K562 (cell line): ENCODE data around the gene KDM4C. TPM values are rescaled to one million over a fixed set of nuclear protein-coding genes. Genes with fewer than 3 reads are reported as not detected.

Experiments used
- ATAC-seq: fragments of 200-7000 bp; cut with Tn5 transposase; 3 replicates; pipeline ENCODE4 v1.9.1; 2020; ENCODE audit warnings: moderate library complexity
- BruUV-seq: library from RNA; stranded (reverse); fragments of 400-500 nt; replicated peaks from 2 replicates; lab custom pipeline; 2021; lab: Mats Ljungman, UMichigan
- CTCF ChIA-PET: fragments of 300-600 bp; formaldehyde crosslinking; extraction: SDS; loops from one replicate; lab custom pipeline; 2021; ENCODE audit warnings: low intra/inter-chr PET ratio; lab: Yijun Ruan, JAX
- POLR2A ChIA-PET: fragments of 300-600, 350-650 bp; sonication (Branson Sonifier 250); formaldehyde crosslinking; extraction: SDS; loops from one replicate; lab custom pipeline; 2021; ENCODE audit warnings: antibody characterized with exemption, inconsistent platforms; lab: Yijun Ruan, JAX
- DNase-seq, 4 experiments: peaks; one replicate each; pipeline versions ENCODE4 v3.0.0 to v3.0.0-alpha.2; 2011 to 2018; ENCODE audit warnings: low spot score in 3 of 4, mixed read lengths in 3 of 4; ENCODE audit errors: extremely low read depth in 1 of 4
- FAIRE-seq: peaks from 2 replicates; lab custom pipeline; 2011; peaks lifted over from hg19 to GRCh38; lab: Jason Lieb, UNC
- H2AFZ ChIP-seq: 2 replicates; pipeline ENCODE4 v1.6.0; 2011; ENCODE audit warnings: low read depth, low read length, control low read depth, inconsistent platforms
- H3K27ac ChIP-seq: fragments of 200-600 bp; 3 replicates; pipeline ENCODE4 v1.8.0; 2011; ENCODE audit warnings: low read depth, mild to moderate bottlenecking, control low read depth, inconsistent platforms, low read length, moderate library complexity, mixed read lengths; ENCODE audit errors: extremely low read depth
- H3K27me3 ChIP-seq, 2 experiments: fragments of 300-600 bp in 1 of 2; 2 replicates in 1 of 2; 3 replicates in 1 of 2; pipeline versions ENCODE4 v1.6.0 to v1.8.0; 2011; ENCODE audit warnings: inconsistent platforms in 2 of 2, low read length in 2 of 2, mild to moderate bottlenecking in 1 of 2, mixed read lengths in 1 of 2, moderate library complexity in 1 of 2; ENCODE audit not compliant: control insufficient read depth in 2 of 2, insufficient read depth in 2 of 2
- H3K36me3 ChIP-seq: fragments of 300-600 bp; 3 replicates; pipeline ENCODE4 v1.8.0; 2011; ENCODE audit warnings: mild to moderate bottlenecking, low read length, inconsistent platforms; ENCODE audit not compliant: control insufficient read depth, insufficient read depth
- H3K4me1 ChIP-seq, 2 experiments: fragments of 200-600 bp in 1 of 2; replicated peaks in 1 of 2; 2 replicates in 1 of 2; 3 replicates in 1 of 2; pipeline versions ENCODE4 v1.5.1 to v1.8.0; 2011; ENCODE audit warnings: inconsistent platforms in 2 of 2, low read length in 2 of 2, mild to moderate bottlenecking in 1 of 2, mixed read lengths in 1 of 2, moderate library complexity in 1 of 2; ENCODE audit not compliant: control insufficient read depth in 2 of 2, insufficient read depth in 2 of 2
- H3K4me2 ChIP-seq: 2 replicates; pipeline ENCODE4 v1.6.1; 2011; ENCODE audit warnings: low read length, control low read depth, inconsistent platforms, mixed read lengths; ENCODE audit not compliant: insufficient read depth
- H3K4me3 ChIP-seq: fragments of 200-600 bp; sonication (generic), shearing (Covaris generic); 2 replicates; pipeline ENCODE4 v1.5.1; 2016; ENCODE audit warnings: control low read depth, inconsistent platforms
- H3K79me2 ChIP-seq: fragments of 200-600 bp; 3 replicates; pipeline ENCODE4 v1.8.0; 2011; ENCODE audit warnings: low read length, inconsistent platforms; ENCODE audit not compliant: control insufficient read depth, insufficient read depth
- H3K9ac ChIP-seq, 2 experiments: 2 replicates each; pipeline versions ENCODE4 v1.6.0 to v1.6.1; 2011; ENCODE audit warnings: low read depth in 2 of 2, low read length in 2 of 2, control low read depth in 1 of 2, inconsistent platforms in 1 of 2, mild to moderate bottlenecking in 1 of 2, mixed read lengths in 1 of 2; ENCODE audit not compliant: insufficient read depth in 1 of 2
- H3K9me1 ChIP-seq: one replicate; pipeline ENCODE4 v1.6.0; 2011; ENCODE audit warnings: inconsistent platforms, mild to moderate bottlenecking, low read length, moderate library complexity; ENCODE audit not compliant: control insufficient read depth, insufficient read depth
- H3K9me3 ChIP-seq: replicated peaks from 2 replicates; pipeline ENCODE4 v1.5.1; 2011; ENCODE audit warnings: low read depth, low read length, inconsistent platforms; ENCODE audit not compliant: control insufficient read depth, insufficient read depth
- H4K20me1 ChIP-seq: replicated peaks from 2 replicates; pipeline ENCODE4 v1.6.1; 2011; ENCODE audit warnings: low read length, inconsistent platforms, mixed read lengths; ENCODE audit not compliant: control insufficient read depth, insufficient read depth
- BRCA1 ChIP-seq, 2 experiments: fragments of 450-650 bp in 1 of 2; sonication (generic) in 1 of 2; formaldehyde crosslinking in 1 of 2; IDR thresholded peaks; 2 replicates each; pipeline versions ENCODE4 v1.5.0 to v1.6.1; 2017 to 2020; ENCODE audit warnings: mild to moderate bottlenecking in 1 of 2, missing genetic modification reagents in 1 of 2
- GABPA ChIP-seq: fragments of 200-800 bp; sonication (Bioruptor generic); conservative IDR thresholded peaks from 2 replicates; pipeline ENCODE4 v1.6.1; 2016; ENCODE audit warnings: low read depth, missing genetic modification characterization, missing compliant biosample characterization
- GATAD2B ChIP-seq: fragments of 450-650 bp; IDR thresholded peaks from 2 replicates; pipeline ENCODE4 v1.6.1; 2017; ENCODE audit warnings: mild to moderate bottlenecking, borderline replicate concordance
- KDM1A ChIP-seq, 2 experiments: fragments of 450-650 bp; IDR thresholded peaks; 2 replicates each; pipeline ENCODE4 v1.6.1; 2016; ENCODE audit warnings: mild to moderate bottlenecking in 2 of 2
- MAFG ChIP-seq: fragments of 450-650 bp; conservative IDR thresholded peaks from 2 replicates; pipeline ENCODE4 v1.6.1; 2016; ENCODE audit warnings: missing genetic modification characterization, missing compliant biosample characterization
- MXI1 ChIP-seq: IDR thresholded peaks from 2 replicates; pipeline ENCODE4 v1.6.1; 2011; ENCODE audit warnings: low read depth, mild to moderate bottlenecking, improper control_type of control experiment, low read length
- MYBL2 ChIP-seq, 2 experiments: fragments of 450-650 bp in 1 of 2; sonication (generic) in 1 of 2; formaldehyde crosslinking in 1 of 2; IDR thresholded peaks; 2 replicates each; pipeline versions ENCODE4 v1.6.1 to v1.8.1; 2017 to 2022; ENCODE audit warnings: borderline replicate concordance in 1 of 2, inconsistent platforms in 1 of 2, low read depth in 1 of 2, mild to moderate bottlenecking in 1 of 2, missing genetic modification reagents in 1 of 2, moderate library complexity in 1 of 2
- PATZ1 ChIP-seq: fragments of 250-450 bp; sonication (Bioruptor Pico); IDR thresholded peaks from 2 replicates; pipeline ENCODE4 v1.5.0; 2020; ENCODE audit warnings: mild to moderate bottlenecking, borderline replicate concordance
- POLR2G ChIP-seq: fragments of 200-400 bp; formaldehyde crosslinking; IDR thresholded peaks from 2 replicates; pipeline ENCODE4 v1.6.1; 2017; ENCODE audit warnings: low read depth, mild to moderate bottlenecking, antibody characterized with exemption, low read length, moderate library complexity
- RBM34 ChIP-seq: fragments of 200-400 bp; formaldehyde crosslinking; IDR thresholded peaks from 2 replicates; pipeline ENCODE4 v1.6.1; 2018; ENCODE audit warnings: low read length, borderline replicate concordance; ENCODE audit not compliant: insufficient read depth
- RFX5 ChIP-seq: IDR thresholded peaks from 2 replicates; pipeline ENCODE4 v1.6.1; 2011; ENCODE audit warnings: low read depth, mild to moderate bottlenecking, improper control_type of control experiment, low read length
- SIN3A ChIP-seq, 2 experiments: fragments of 150-350 bp in 1 of 2; IDR thresholded peaks; 2 replicates each; pipeline ENCODE4 v1.6.1; 2011 to 2016; ENCODE audit warnings: borderline replicate concordance in 2 of 2, low read depth in 2 of 2, low read length in 2 of 2, mild to moderate bottlenecking in 2 of 2, moderate library complexity in 2 of 2; ENCODE audit not compliant: control insufficient read depth in 1 of 2
- ZNF436 ChIP-seq: fragments of 250-450, 450-650 bp; sonication (Bioruptor Pico); formaldehyde crosslinking; IDR thresholded peaks from 2 replicates; pipeline ENCODE4 v1.7.0; 2020; ENCODE audit warnings: mild to moderate bottlenecking
- ZNF449 ChIP-seq: fragments of 250-450 bp; sonication (Bioruptor Pico); IDR thresholded peaks from 2 replicates; pipeline ENCODE4 v1.8.0; 2022; ENCODE audit warnings: moderate library complexity, mild to moderate bottlenecking, inconsistent platforms
- ZNF639 ChIP-seq, 2 experiments: fragments of 200-800 bp in 1 of 2; sonication (Bioruptor generic) in 1 of 2; sonication (generic) in 1 of 2; formaldehyde crosslinking in 1 of 2; IDR thresholded peaks in 1 of 2; conservative IDR thresholded peaks in 1 of 2; 2 replicates each; pipeline versions ENCODE4 v1.5.0 to v1.6.1; 2016 to 2020; ENCODE audit warnings: missing compliant biosample characterization in 1 of 2, missing genetic modification characterization in 1 of 2, missing genetic modification reagents in 1 of 2
- WGBS: fragments of 100-300 bp; shearing (Covaris generic); methylation state at CpG from one replicate; pipeline ENCODE4 v1.1.6; 2016; ENCODE audit warnings: low coverage, mixed read lengths; ENCODE audit not compliant: insufficient coverage; ENCODE audit errors: missing lambda C conversion rate; 5-methylcytosine and 5-hydroxymethylcytosine counted together
- in situ Hi-C: fragments of 300-500 bp; cut with MboI; formaldehyde crosslinking; loops from 4 replicates; pipeline ENCODE4 v1.15.0; 2018; ENCODE audit warnings: inconsistent platforms, mixed read lengths
- intact Hi-C: fragments of 100-400 bp; cut with micrococcal nuclease; formaldehyde crosslinking; loops from 2 replicates; pipeline ENCODE4 v1.14.2; 2022
- polyA plus RNA-seq, 8 experiments: library from polyadenylated mRNA; depleted of rRNA in 4 of 8; stranded (reverse) in 5 of 8; unstranded in 3 of 8; fragments of >200 nt; fragmentation: Nextera tagmentation in 2 of 8; fragmentation: Illumina TruSeq in 1 of 8; extraction: Ambion mirVana in 2 of 8; extraction: Trizol in 1 of 8; gene quantifications; 2 replicates each; pipeline versions ENCODE4 v1.2.1 to v1.2.3, GENCODE V29; 2011 to 2014; ENCODE audit warnings: inconsistent platforms in 1 of 8, missing spikeins in 1 of 8
- total RNA-seq, 7 experiments: library from RNA; depleted of rRNA in 6 of 7; stranded (reverse); fragments of >200 nt in 6 of 7; fragmentation: Illumina TruSeq in 2 of 7; extraction: Trizol in 2 of 7; gene quantifications; 2 replicates each; pipeline versions ENCODE4 v1.2.1 to v1.2.3, GENCODE V29; 2011 to 2021; ENCODE audit warnings: low replicate concordance in 1 of 7

KDM4C gene
- total and polyA plus RNA-seq, 9 of the 15 experiments (the other 6 are each of a cell fraction or from before 2014, with no cell fraction given): 5.4 to 17.0 (median 12.6) TPM

GRCh38 chr9:7178729-7179128, 421.0 kb downstream of the KDM4C start:
- no peak overlapping the region for H3K4me2 ChIP-seq
- no peaks in the 10 kb centered on the region for H4K20me1 ChIP-seq
- no peaks in the 10 kb centered on the region for H3K36me3 ChIP-seq
- ATAC-seq (no peak), FAIRE-seq (no peak), DNase-seq (no peak)
- BruUV-seq: no TSS peak
- H3K27ac ChIP-seq: no peak overlapping the region
- H3K4me3 ChIP-seq: no peak overlapping the region
- H3K4me1 ChIP-seq: no peaks in the 10 kb centered on the region
- in situ Hi-C loops (loop anchor here (25.0 kb wide), 1 partner anchor 266 kb away; no protein-coding TSS in a partner anchor), intact Hi-C loops (no loop called here)
- no peaks in the 10 kb centered on the region for H3K9me1 ChIP-seq
- H2AFZ ChIP-seq: no peak overlapping the region
- POLR2A ChIA-PET: no interaction called here
- H3K9me3 ChIP-seq: 0 out of 2 replicates have a peak, but pooled peaks cover 2% of the 10 kb centered on the region
- H3K9ac ChIP-seq: no peak overlapping the region
- H3K27me3 ChIP-seq: no peaks in the 10 kb centered on the region
- H3K79me2 ChIP-seq: no peaks in the 10 kb centered on the region
- CTCF ChIA-PET: no interaction called here
- TF ChIP-seq MAFG (tag): no peak
- TF ChIP-seq RBM34: no peak
- TF ChIP-seq MYBL2 (IDR thresholded peaks at IDR 0.05; ENCODE audit: low read depth): no peak
- no peak for TF ChIP-seq MYBL2 (CRISPR knock-in tag; IDR thresholded peaks at IDR 0.05; ENCODE audit: borderline replicate concordance)
- no peak for TF ChIP-seq SIN3A (IDR thresholded peaks at IDR 0.05; ENCODE audit: borderline replicate concordance in 2 of 2, control insufficient read depth in 1 of 2, low read depth in 2 of 2, low read length in 2 of 2)
- TF ChIP-seq GATAD2B: no peak
- TF ChIP-seq GABPA (tag): no peak
- TF ChIP-seq ZNF436: no peak
- TF ChIP-seq PATZ1 (CRISPR knock-in tag): no peak
- TF ChIP-seq POLR2G: no peak
- TF ChIP-seq ZNF639 (CRISPR knock-in tag; conservative IDR thresholded peaks at IDR 0.05 in 1 of 2, IDR thresholded peaks at IDR 0.05 in 1 of 2): no peak
- no peak for TF ChIP-seq RFX5
- no peak for TF ChIP-seq KDM1A (IDR thresholded peaks at IDR 0.05)
- no peak for TF ChIP-seq BRCA1 (IDR thresholded peaks at IDR 0.05)
- no peak for TF ChIP-seq BRCA1 (CRISPR knock-in tag; IDR thresholded peaks at IDR 0.05)
- no peak for TF ChIP-seq MXI1
- TF ChIP-seq ZNF449 (CRISPR knock-in tag): no peak
- WGBS: 41% methylated on average over 4 of the region's 7 CpGs
